Dedifferentiated amniotic fluid mesenchymal stem cell (primary cell): ENCODE data around the gene MUC6.
"Not testable (repeated sequence)": the region's sequence is repeated elsewhere in the genome, so short reads cannot be mapped to it uniquely, and the experiment has no call there.

ENCODE experiments used
- DNase-seq: peaks from one replicate; pipeline ENCODE4 v3.0.0-alpha.2; 2016; ENCODE audit errors: extremely low spot score

MUC6 gene

GRCh38 chr11:1024597-1025409, 11.7 kb downstream of the MUC6 start:
- DNase-seq = no peak

GRCh38 chr11:1023811-1024596, 12.5 kb downstream of the MUC6 start:
- no peak for DNase-seq

- no peak for DNase-seq
Measured at GRCh38 chr11:1022908-1023810, 13.4 kb downstream of the MUC6 start.

- no peak for DNase-seq
Measured at GRCh38 chr11:1022411-1022810, 14.1 kb downstream of the MUC6 start.

GRCh38 chr11:1020211-1020905, 16.2 kb downstream of the MUC6 start:
- no peak for DNase-seq

- no peak for DNase-seq
Measured at GRCh38 chr11:1019321-1019910, 17.1 kb downstream of the MUC6 start.

- DNase-seq = no peak
Measured at GRCh38 chr11:1018091-1018490, 18.4 kb downstream of the MUC6 start.

- DNase-seq = no peak
Measured at GRCh38 chr11:1017269-1018005, 19.1 kb downstream of the MUC6 start.

- DNase-seq = not testable (repeated sequence)
Measured at GRCh38 chr11:1016610-1017126, 19.9 kb downstream of the MUC6 start.

GRCh38 chr11:1015826-1016545, 20.5 kb downstream of the MUC6 start:
- no peak for DNase-seq

- DNase-seq = no peak
Measured at GRCh38 chr11:1015064-1015463, 21.5 kb downstream of the MUC6 start.

- no peak for DNase-seq
Measured at GRCh38 chr11:1014276-1014675, 22.2 kb downstream of the MUC6 start.

- no peak for DNase-seq
Measured at GRCh38 chr11:1013631-1013935, 22.9 kb downstream of the MUC6 start.

- no peak for DNase-seq
Measured at GRCh38 chr11:1012740-1013630, 23.5 kb downstream of the MUC6 start.

- DNase-seq = no peak
Measured at GRCh38 chr11:1012291-1012690, 24.2 kb downstream of the MUC6 start.

GRCh38 chr11:1011320-1011698, 25.2 kb downstream of the MUC6 start:
- no peak for DNase-seq

GRCh38 chr11:1010551-1011319, 25.8 kb downstream of the MUC6 start:
- DNase-seq = no peak

GRCh38 chr11:1009991-1010390, 26.5 kb downstream of the MUC6 start:
- no peak for DNase-seq
